H1 (cell line): ENCODE results near the gene CCDC33. TPM values are rescaled to one million over a fixed set of nuclear protein-coding genes. Genes with fewer than 3 reads are reported as not detected.

Experiments used
- CTCF ChIA-PET: fragments of 300-600 bp; sonication (Branson Sonifier 250); formaldehyde crosslinking; loops from one replicate; lab custom pipeline; 2021; ENCODE audit not compliant: partially characterized antibody; lab: Charles Lee
- POLR2A ChIA-PET: fragments of 300-600 bp; sonication (Branson Sonifier 250); formaldehyde crosslinking; loops from one replicate; lab custom pipeline; 2021; ENCODE audit warnings: inconsistent platforms; ENCODE audit not compliant: partially characterized antibody; lab: Charles Lee
- DNase-seq, 2 experiments: peaks; one replicate each; pipeline versions ENCODE4 v3.0.0 to v3.0.0-alpha.2; 2010 to 2022; ENCODE audit warnings: low spot score in 2 of 2, low read depth in 1 of 2, mixed read lengths in 1 of 2
- FAIRE-seq: peaks from 2 replicates; lab custom pipeline; 2011; peaks lifted over from hg19 to GRCh38; lab: Jason Lieb, UNC
- H2AFZ ChIP-seq: 2 replicates; pipeline ENCODE4 v1.8.1; 2012; ENCODE audit warnings: low read length, inconsistent platforms
- H2AK5ac ChIP-seq: 2 replicates; pipeline ENCODE4 v1.6.1; 2013; ENCODE audit warnings: low read depth, low read length
- H2BK120ac ChIP-seq: replicated peaks from 2 replicates; pipeline ENCODE3; 2013; ENCODE audit warnings: low read depth, low read length, inconsistent platforms
- H2BK12ac ChIP-seq: 2 replicates; pipeline ENCODE4 v1.6.1; 2013; ENCODE audit warnings: low read depth, low read length
- H2BK15ac ChIP-seq: 2 replicates; pipeline ENCODE4 v1.6.1; 2013; ENCODE audit warnings: low read length
- H2BK20ac ChIP-seq: 2 replicates; pipeline ENCODE4 v1.6.1; 2013; ENCODE audit warnings: low read length
- H2BK5ac ChIP-seq: 2 replicates; pipeline ENCODE4 v1.6.1; 2013; ENCODE audit warnings: low read depth, low read length
- H3K14ac ChIP-seq: 2 replicates; pipeline ENCODE4 v1.6.1; 2013; ENCODE audit warnings: inconsistent platforms; ENCODE audit not compliant: insufficient read length
- H3K18ac ChIP-seq: 2 replicates; pipeline ENCODE4 v1.6.1; 2013; ENCODE audit warnings: low read length; ENCODE audit errors: extremely low read depth
- H3K23ac ChIP-seq: 2 replicates; pipeline ENCODE4 v1.6.1; 2013; ENCODE audit warnings: inconsistent platforms; ENCODE audit not compliant: insufficient read length
- H3K23me2 ChIP-seq: 2 replicates; pipeline ENCODE4 v1.6.1; 2013; ENCODE audit warnings: low read depth, low read length
- H3K27ac ChIP-seq: 2 replicates; pipeline ENCODE4 v1.6.1; 2011; ENCODE audit warnings: low read depth, low read length, inconsistent platforms
- H3K27me3 ChIP-seq, 4 experiments: replicated peaks in 1 of 4; 1 replicate in 1 of 4; 2 replicates in 3 of 4; pipeline versions ENCODE4 v1.6.1 to v1.8.1; 2011 to 2013; ENCODE audit warnings: low read length in 3 of 4, mild to moderate bottlenecking in 3 of 4, inconsistent platforms in 2 of 4, mixed read lengths in 2 of 4, moderate library complexity in 1 of 4; ENCODE audit not compliant: control insufficient read depth in 3 of 4, insufficient read depth in 3 of 4; ENCODE audit errors: extremely low read depth in 1 of 4
- H3K36me3 ChIP-seq, 4 experiments: 2 replicates each; pipeline versions ENCODE4 v1.6.1 to v1.8.1; 2011 to 2013; ENCODE audit warnings: mild to moderate bottlenecking in 4 of 4, low read length in 3 of 4, moderate library complexity in 2 of 4, control low read depth in 1 of 4, inconsistent platforms in 1 of 4; ENCODE audit not compliant: insufficient read depth in 4 of 4, control insufficient read depth in 2 of 4
- H3K4ac ChIP-seq: replicated peaks from 2 replicates; pipeline ENCODE3; 2013; ENCODE audit warnings: low read length, low read depth, mixed read lengths, inconsistent platforms; ENCODE audit not compliant: insufficient read length
- H3K4me1 ChIP-seq, 4 experiments: replicated peaks in 1 of 4; 1 replicate in 1 of 4; 2 replicates in 3 of 4; pipeline versions ENCODE4 v1.6.1 to v1.8.1; 2011 to 2013; ENCODE audit warnings: low read length in 3 of 4, inconsistent platforms in 2 of 4, mixed read lengths in 1 of 4; ENCODE audit not compliant: insufficient read depth in 4 of 4, control insufficient read depth in 3 of 4
- H3K4me2 ChIP-seq, 2 experiments: 2 replicates each; pipeline versions ENCODE4 v1.6.1 to v1.8.1; 2011 to 2013; ENCODE audit warnings: low read depth in 2 of 2, low read length in 2 of 2, control low read depth in 1 of 2, inconsistent platforms in 1 of 2, mild to moderate bottlenecking in 1 of 2; ENCODE audit not compliant: insufficient read depth in 1 of 2
- H3K4me3 ChIP-seq, 4 experiments: fragments of 200-600, 300-600 bp in 1 of 4; sonication (generic), shearing (Covaris generic), sonication (Bioruptor Twin) in 1 of 4; 2 replicates each; pipeline versions ENCODE4 v1.5.1 to v1.8.1; 2011 to 2016; ENCODE audit warnings: low read length in 4 of 4, low read depth in 3 of 4, control low read depth in 2 of 4, inconsistent platforms in 2 of 4, mild to moderate bottlenecking in 2 of 4, mixed read lengths in 1 of 4, moderate library complexity in 1 of 4; ENCODE audit not compliant: insufficient read depth in 2 of 4; ENCODE audit errors: extremely low read depth in 1 of 4
- H3K56ac ChIP-seq: replicated peaks from 2 replicates; pipeline ENCODE3; 2013; ENCODE audit warnings: low read depth, mild to moderate bottlenecking, mixed read lengths, low read length, inconsistent platforms; ENCODE audit not compliant: insufficient read length
- H3K79me1 ChIP-seq: 2 replicates; pipeline ENCODE4 v1.6.1; 2013; ENCODE audit warnings: low read depth, low read length, control low read depth
- H3K79me2 ChIP-seq, 2 experiments: 2 replicates each; pipeline versions ENCODE4 v1.6.1 to v1.8.1; 2012 to 2013; ENCODE audit warnings: low read length in 2 of 2, mild to moderate bottlenecking in 2 of 2, inconsistent platforms in 1 of 2; ENCODE audit not compliant: insufficient read depth in 2 of 2, control insufficient read depth in 1 of 2
- H3K9ac ChIP-seq, 4 experiments: replicated peaks in 1 of 4; 1 replicate in 1 of 4; 2 replicates in 3 of 4; pipeline versions ENCODE4 v1.6.1 to v1.8.1; 2011 to 2013; ENCODE audit warnings: low read depth in 3 of 4, low read length in 3 of 4, control low read depth in 2 of 4, mild to moderate bottlenecking in 2 of 4, moderate library complexity in 2 of 4, inconsistent platforms in 1 of 4; ENCODE audit errors: extremely low read depth in 1 of 4
- H3K9me3 ChIP-seq, 2 experiments: 2 replicates each; pipeline versions ENCODE4 v1.6.1 to v1.8.1; 2012 to 2013; ENCODE audit warnings: mild to moderate bottlenecking in 2 of 2, moderate library complexity in 2 of 2, control low read depth in 1 of 2, inconsistent platforms in 1 of 2, low read depth in 1 of 2, low read length in 1 of 2, mixed read lengths in 1 of 2; ENCODE audit not compliant: insufficient read depth in 2 of 2
- H4K20me1 ChIP-seq, 2 experiments: replicated peaks in 1 of 2; 2 replicates each; pipeline versions ENCODE3 to v1.8.1; 2011 to 2013; ENCODE audit warnings: inconsistent platforms in 2 of 2, low read length in 2 of 2, mild to moderate bottlenecking in 1 of 2; ENCODE audit not compliant: insufficient read depth in 2 of 2, control insufficient read depth in 1 of 2
- H4K5ac ChIP-seq: 2 replicates; pipeline ENCODE4 v1.6.1; 2013; ENCODE audit warnings: low read length, low read depth, mixed read lengths, inconsistent platforms; ENCODE audit not compliant: insufficient read length
- H4K8ac ChIP-seq: 2 replicates; pipeline ENCODE4 v1.8.0; 2013; ENCODE audit warnings: mild to moderate bottlenecking, moderate library complexity, low read length, inconsistent platforms; ENCODE audit not compliant: insufficient read depth; ENCODE audit errors: extremely low read depth
- H4K91ac ChIP-seq: replicated peaks from 2 replicates; pipeline ENCODE3; 2013; ENCODE audit warnings: low read length, mixed read lengths, inconsistent platforms; ENCODE audit not compliant: insufficient read length
- CHD2 ChIP-seq: IDR thresholded peaks from 2 replicates; pipeline ENCODE4 v1.6.1; 2012; ENCODE audit warnings: low read length, improper control_type of control experiment
- FOSL1 ChIP-seq: IDR thresholded peaks from 2 replicates; pipeline ENCODE4 v1.6.1; 2011; ENCODE audit warnings: mild to moderate bottlenecking, low read depth, low read length, moderate library complexity; ENCODE audit not compliant: insufficient read depth
- NRF1 ChIP-seq: IDR thresholded peaks from 2 replicates; pipeline ENCODE4 v1.6.1; 2011; ENCODE audit warnings: mild to moderate bottlenecking, low read depth, low read length, improper control_type of control experiment
- SP4 ChIP-seq: IDR thresholded peaks from 2 replicates; pipeline ENCODE4 v1.6.1; 2012; ENCODE audit warnings: low read length, inconsistent platforms
- SUZ12 ChIP-seq: fragments of 200-600 bp; sonication (generic); IDR thresholded peaks from 2 replicates; pipeline ENCODE4 v1.6.1; 2012; ENCODE audit warnings: mild to moderate bottlenecking, inconsistent platforms, low read length, moderate library complexity, mixed read lengths
- TAF7 ChIP-seq: optimal IDR thresholded peaks from 2 replicates; pipeline ENCODE3; 2011; ENCODE audit warnings: low read depth, mild to moderate bottlenecking, inconsistent platforms, low read length, moderate library complexity, borderline replicate concordance
- WGBS, 2 experiments: shearing (Covaris generic) in 1 of 2; methylation state at CpG; one replicate each; pipeline versions ENCODE4 v1.1.6 to v1.1.7; 2013 to 2015; ENCODE audit warnings: low lambda C conversion rate in 2 of 2, mixed read lengths in 2 of 2, inconsistent platforms in 1 of 2, low coverage in 1 of 2, missing lambda C conversion rate in 1 of 2; ENCODE audit not compliant: insufficient replicate concordance in 2 of 2, insufficient coverage in 1 of 2, insufficient read length in 1 of 2; ENCODE audit errors: extremely low coverage in 1 of 2, missing lambda C conversion rate in 1 of 2; 5-methylcytosine and 5-hydroxymethylcytosine counted together
- polyA plus RNA-seq, 7 experiments: library from polyadenylated mRNA; depleted of rRNA in 3 of 7; stranded (reverse) in 5 of 7; unstranded in 2 of 7; fragments of >200 nt in 5 of 7; fragments of 200-250 nt in 2 of 7; gene quantifications; 1 replicate in 5 of 7; 2 replicates in 1 of 7; 4 replicates in 1 of 7; pipeline versions ENCODE4 v1.2.1 to v1.2.3, GENCODE V29; 2011 to 2013; ENCODE audit warnings: missing spikeins in 2 of 7, mixed read lengths in 2 of 7
- total RNA-seq: library from RNA; stranded (reverse); fragmentation: NEBNext Ultra II Directional; extraction: Animal tissue kit (Norgen Biotek cat#: 25700); gene quantifications from 2 replicates; pipeline ENCODE4 v1.2.1, GENCODE V29; 2021

The CCDC33 gene
- total and polyA plus RNA-seq, 2 of the 8 experiments (the other 6 are each of a cell fraction or from before 2014, with no cell fraction given) = 2.0 to 2.7 TPM

DNA sequence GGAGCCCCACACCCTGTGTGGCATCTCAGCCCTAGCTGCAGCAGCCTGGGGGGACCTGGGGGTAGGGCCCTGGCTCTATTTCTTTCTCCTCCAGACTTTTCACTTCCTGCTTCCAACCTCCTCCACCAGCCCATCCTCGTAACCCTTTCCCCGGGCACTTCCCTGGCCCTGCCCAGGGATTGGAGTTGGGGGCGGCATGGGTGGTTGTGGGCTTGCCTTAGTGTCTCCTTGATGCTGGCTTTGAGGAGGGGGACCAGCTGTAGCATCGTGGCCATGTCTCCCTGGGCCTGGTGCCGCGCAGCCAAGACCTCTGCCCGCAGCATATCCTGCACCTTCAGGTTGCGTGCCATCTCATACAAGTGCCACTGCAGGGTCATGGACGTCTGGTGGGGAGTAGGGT lies 103.2 kb downstream of the CCDC33 start:
- Histone ChIP-seq H4K8ac (no peak overlapping the region), H3K4me3 (no peak overlapping the region), H3K4ac (no peak overlapping the region), H3K27ac (no peak overlapping the region), H2BK120ac (no peak overlapping the region), H3K4me1 (no peaks in the 10 kb centered on the region; a peak in 1 of 7 replicates), H2AK5ac (no peak overlapping the region), H3K9me3 (no peaks in the 10 kb centered on the region), H4K5ac (no peak overlapping the region), H4K20me1 (no peaks in the 10 kb centered on the region), H3K9ac (no peak overlapping the region), H3K36me3 (no peaks in the 10 kb centered on the region; a peak in 1 of 8 replicates), H3K23ac (no peak overlapping the region), H3K79me1 (no peaks in the 10 kb centered on the region), H3K23me2 (no peaks in the 10 kb centered on the region), H3K79me2 (no peaks in the 10 kb centered on the region), H2BK20ac (no peak overlapping the region), H2AFZ (no peak overlapping the region), H2BK12ac (no peak overlapping the region), H3K18ac (no peak overlapping the region), H2BK15ac (no peak overlapping the region), H3K56ac (no peak overlapping the region), H3K4me2 (no peak overlapping the region), H2BK5ac (no peak overlapping the region), H4K91ac (no peak overlapping the region), H3K14ac (no peak overlapping the region), H3K27me3 (no peaks in the 10 kb centered on the region)
- CTCF ChIA-PET = interaction anchor here (1.3 to 2.4 kb wide), 2 partner anchors 17 to 205 kb away, joined by 3 to 10 read pairs; no protein-coding TSS in a partner anchor
- WGBS, 2 experiments = 95% methylated on average over 8 of the region's 9 CpGs; no CpG with 5 or more reads in 1 of the 2 experiments
- DNase-seq (no peak), FAIRE-seq (no peak)
- POLR2A ChIA-PET = no interaction called here
- TF ChIP-seq SP4 (no peak), CHD2 (no peak), TAF7 (no peak), SUZ12 (no peak), FOSL1 (no peak), NRF1 (no peak)
